Retinal pigment epithelial cell (primary cell): ENCODE data around the gene MCF2L.
A peak's percentile ranks its signal among the peaks of the same experiment; 100 is the strongest.
"Not testable (repeated sequence)": the region's sequence is repeated elsewhere in the genome, so short reads cannot be mapped to it uniquely, and the experiment has no call there.

Source experiments
- DNase-seq: peaks from one replicate; pipeline ENCODE4 v3.0.0-alpha.2; 2010; ENCODE audit warnings: low read depth
- H3K4me3 ChIP-seq: 2 replicates; pipeline ENCODE4 v1.5.1; 2011; ENCODE audit warnings: mild to moderate bottlenecking, low read length, control low read depth, moderate library complexity
- TF ChIP-seq, protein P1 (sequence below): conservative IDR thresholded peaks from 2 replicates; pipeline ENCODE4 v1.5.1; 2011; ENCODE audit warnings: low read depth, low read length, control low read depth, inconsistent platforms

Gene MCF2L

GRCh38 chr13:113029061-113029445 is 60.0 kb downstream of the MCF2L start:
- TF ChIP-seq, protein P1, sequence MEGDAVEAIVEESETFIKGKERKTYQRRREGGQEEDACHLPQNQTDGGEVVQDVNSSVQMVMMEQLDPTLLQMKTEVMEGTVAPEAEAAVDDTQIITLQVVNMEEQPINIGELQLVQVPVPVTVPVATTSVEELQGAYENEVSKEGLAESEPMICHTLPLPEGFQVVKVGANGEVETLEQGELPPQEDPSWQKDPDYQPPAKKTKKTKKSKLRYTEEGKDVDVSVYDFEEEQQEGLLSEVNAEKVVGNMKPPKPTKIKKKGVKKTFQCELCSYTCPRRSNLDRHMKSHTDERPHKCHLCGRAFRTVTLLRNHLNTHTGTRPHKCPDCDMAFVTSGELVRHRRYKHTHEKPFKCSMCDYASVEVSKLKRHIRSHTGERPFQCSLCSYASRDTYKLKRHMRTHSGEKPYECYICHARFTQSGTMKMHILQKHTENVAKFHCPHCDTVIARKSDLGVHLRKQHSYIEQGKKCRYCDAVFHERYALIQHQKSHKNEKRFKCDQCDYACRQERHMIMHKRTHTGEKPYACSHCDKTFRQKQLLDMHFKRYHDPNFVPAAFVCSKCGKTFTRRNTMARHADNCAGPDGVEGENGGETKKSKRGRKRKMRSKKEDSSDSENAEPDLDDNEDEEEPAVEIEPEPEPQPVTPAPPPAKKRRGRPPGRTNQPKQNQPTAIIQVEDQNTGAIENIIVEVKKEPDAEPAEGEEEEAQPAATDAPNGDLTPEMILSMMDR, result no peak
- no peak for DNase-seq
- H3K4me3 ChIP-seq, result no peak overlapping the region

DNA sequence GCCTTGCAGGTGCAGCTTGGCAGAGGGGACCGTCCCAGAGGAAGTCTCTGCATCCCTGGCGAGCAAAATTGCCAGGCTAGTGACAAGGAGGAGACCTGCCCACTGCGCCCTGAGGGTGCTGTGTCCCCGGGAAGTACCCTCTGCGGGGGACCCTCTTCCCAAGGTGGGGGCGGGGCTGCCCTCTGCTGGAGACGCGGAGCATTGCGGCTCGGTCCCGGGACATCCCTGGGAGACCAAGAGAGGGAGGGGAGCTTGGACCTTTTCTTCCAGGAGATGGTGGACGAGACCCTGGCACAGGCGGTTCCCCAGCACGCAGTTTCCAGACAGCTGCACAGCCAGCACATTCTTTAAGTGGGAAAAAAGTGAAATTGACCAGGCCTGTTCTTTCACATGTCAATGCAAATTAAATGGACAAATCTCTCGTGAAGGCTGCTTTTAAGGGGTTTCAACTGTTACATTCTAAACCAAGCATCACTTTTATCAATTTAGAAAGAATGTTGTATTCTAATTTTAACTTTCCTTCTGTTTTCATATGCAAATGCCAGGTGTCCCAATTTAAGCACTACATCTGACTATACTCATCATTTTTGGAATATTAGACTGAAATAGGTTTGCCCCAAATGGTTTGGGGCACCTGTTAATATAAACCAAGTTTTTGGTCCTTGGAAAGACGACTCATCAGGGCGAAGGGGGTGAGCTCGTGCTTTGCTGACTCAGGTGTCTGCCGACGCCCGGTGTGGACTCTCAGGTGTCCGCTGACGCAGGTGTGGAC is 60.7 kb downstream of the MCF2L start:
- TF ChIP-seq, protein P1, result peak; percentile 94
- no peak overlapping the region for H3K4me3 ChIP-seq
- no peak for DNase-seq

GRCh38 chr13:113030259-113030640 is 61.2 kb downstream of the MCF2L start:
- DNase-seq, H3K4me3 ChIP-seq: not testable (repeated sequence)

GRCh38 chr13:113031465-113031864 is 62.5 kb downstream of the MCF2L start:
- TF ChIP-seq, protein P1, result no peak
- H3K4me3 ChIP-seq, result no peak overlapping the region
- DNase-seq, result no peak

DNA sequence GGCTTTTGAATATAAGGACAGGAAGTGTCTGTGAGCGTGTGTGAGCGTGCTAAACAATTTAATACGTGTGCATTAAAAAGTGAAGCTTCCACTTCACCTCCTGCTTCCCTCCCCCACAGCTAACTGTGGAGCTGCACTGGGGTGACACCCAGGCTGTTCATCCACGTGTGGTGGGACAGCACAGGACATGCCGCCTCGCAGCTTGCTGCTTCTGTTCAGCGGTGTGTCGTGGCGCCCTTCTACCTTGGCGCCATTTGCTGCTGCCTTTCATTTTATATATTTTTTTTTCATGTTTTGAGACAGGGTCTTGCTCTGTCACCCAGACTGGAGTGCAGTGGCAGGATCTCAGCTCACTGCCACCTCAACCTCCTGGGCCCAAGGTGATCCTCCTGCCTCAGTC is 63.3 kb downstream of the MCF2L start:
- H3K4me3 ChIP-seq, result no peak overlapping the region
- TF ChIP-seq, protein P1, result no peak
- no peak for DNase-seq

- TF ChIP-seq, protein P1, result no peak
- H3K4me3 ChIP-seq, result no peak overlapping the region
Observed at GRCh38 chr13:113033054-113033850, 64.2 kb downstream of the MCF2L start.

GRCh38 chr13:113034451-113035212 is 65.6 kb downstream of the MCF2L start:
- DNase-seq, result no peak
- TF ChIP-seq, protein P1, result peak; percentile 73
- no peak overlapping the region for H3K4me3 ChIP-seq

More at GRCh38 chr13:113033054-113033850, 64.2 kb downstream of the MCF2L start:
- no peak for DNase-seq
